WTC11 (cell line): ENCODE measurements around the gene GLS. TPM values are rescaled to one million over a fixed set of nuclear protein-coding genes. Genes with fewer than 3 reads are reported as not detected.

ENCODE experiments used
- ATAC-seq: fragments of 200-7000 bp; cut with Tn5 transposase; 2 replicates; pipeline ENCODE4 v1.10.0; 2021; ENCODE audit warnings: mild to moderate bottlenecking, moderate library complexity
- CTCF ChIA-PET: fragments of 300-600 bp; sonication (Branson Sonifier 250); formaldehyde crosslinking; loops from one replicate; lab custom pipeline; 2021; ENCODE audit warnings: antibody characterized with exemption; lab: Charles Lee
- POLR2A ChIA-PET: fragments of 350-600 bp; sonication (Branson Sonifier 250); formaldehyde crosslinking; loops from one replicate; lab custom pipeline; 2021; ENCODE audit warnings: antibody characterized with exemption; lab: Charles Lee
- DNase-seq: peaks from one replicate; pipeline ENCODE4 v3.0.0; 2021; ENCODE audit warnings: low spot score
- H3K27ac Mint-ChIP-seq: 2 replicates; pipeline ENCODE4 v1.8.0; 2021; ENCODE audit warnings: mixed read lengths
- H3K27me3 Mint-ChIP-seq: 2 replicates; pipeline ENCODE4 v1.8.0; 2021; ENCODE audit warnings: low read depth, mild to moderate bottlenecking, moderate library complexity, mixed read lengths
- H3K36me3 Mint-ChIP-seq: 2 replicates; pipeline ENCODE4 v1.8.0; 2021; ENCODE audit warnings: mixed read lengths
- H3K4me1 Mint-ChIP-seq: 2 replicates; pipeline ENCODE4 v1.8.0; 2022; ENCODE audit warnings: mixed read lengths
- H3K4me3 Mint-ChIP-seq: 2 replicates; pipeline ENCODE4 v1.8.0; 2021; ENCODE audit warnings: mild to moderate bottlenecking, moderate library complexity, mixed read lengths
- H3K9me3 Mint-ChIP-seq: 2 replicates; pipeline ENCODE4 v1.8.0; 2021; ENCODE audit warnings: mixed read lengths
- ATF1 ChIP-seq: sonication (generic); formaldehyde crosslinking; IDR thresholded peaks from 2 replicates; pipeline ENCODE4 v1.8.1; 2023; ENCODE audit warnings: mild to moderate bottlenecking, moderate library complexity, missing genetic modification reagents
- CBFB ChIP-seq: sonication (generic); formaldehyde crosslinking; IDR thresholded peaks from 2 replicates; pipeline ENCODE4 v1.8.1; 2022; ENCODE audit warnings: mild to moderate bottlenecking, low read depth, missing genetic modification reagents
- ELF4 ChIP-seq: sonication (generic); formaldehyde crosslinking; IDR thresholded peaks from 2 replicates; pipeline ENCODE4 v1.8.1; 2022; ENCODE audit warnings: low read depth, mild to moderate bottlenecking, moderate library complexity, missing genetic modification reagents
- GRHL2 ChIP-seq: fragments of 250-450 bp; sonication (Bioruptor Pico); IDR thresholded peaks from 2 replicates; pipeline ENCODE4 v1.8.0; 2022; ENCODE audit warnings: mild to moderate bottlenecking, moderate library complexity; ENCODE audit not compliant: insufficient replicate concordance, severe bottlenecking
- HMGA2 ChIP-seq: fragments of 250-450 bp; sonication (Bioruptor Pico); IDR thresholded peaks from 2 replicates; pipeline ENCODE4 v1.4.0; 2021; ENCODE audit warnings: mild to moderate bottlenecking, moderate library complexity
- NFYB ChIP-seq: sonication (generic); formaldehyde crosslinking; conservative IDR thresholded peaks from 2 replicates; pipeline ENCODE4 v1.8.0; 2022; ENCODE audit warnings: low read depth, missing genetic modification reagents
- NR2C2 ChIP-seq: sonication (generic); formaldehyde crosslinking; IDR thresholded peaks from 2 replicates; pipeline ENCODE4 v1.8.0; 2022; ENCODE audit warnings: mild to moderate bottlenecking, missing genetic modification reagents
- OVOL2 ChIP-seq: fragments of 250-450 bp; sonication (Bioruptor Pico); IDR thresholded peaks from 2 replicates; pipeline ENCODE4 v1.9.0; 2021; ENCODE audit warnings: mild to moderate bottlenecking, borderline replicate concordance
- PREB ChIP-seq: sonication (generic); formaldehyde crosslinking; IDR thresholded peaks from 2 replicates; pipeline ENCODE4 v1.8.1; 2022; ENCODE audit warnings: mild to moderate bottlenecking, missing genetic modification reagents, moderate library complexity, borderline replicate concordance
- SMAD3 ChIP-seq: sonication (generic); formaldehyde crosslinking; IDR thresholded peaks from 2 replicates; pipeline ENCODE4 v1.8.0; 2022; ENCODE audit warnings: missing genetic modification reagents, mild to moderate bottlenecking, borderline replicate concordance
- SMAD4 ChIP-seq: sonication (generic); formaldehyde crosslinking; IDR thresholded peaks from 2 replicates; pipeline ENCODE4 v1.8.0; 2022; ENCODE audit warnings: mild to moderate bottlenecking, missing genetic modification reagents
- USF2 ChIP-seq: sonication (generic); formaldehyde crosslinking; IDR thresholded peaks from 2 replicates; pipeline ENCODE4 v1.8.1; 2023; ENCODE audit warnings: mild to moderate bottlenecking, missing genetic modification reagents, moderate library complexity
- ZBTB43 ChIP-seq: sonication (generic); formaldehyde crosslinking; IDR thresholded peaks from 2 replicates; pipeline ENCODE4 v1.8.1; 2023; ENCODE audit warnings: mild to moderate bottlenecking, missing genetic modification reagents
- ZNF121 ChIP-seq: sonication (generic); formaldehyde crosslinking; IDR thresholded peaks from 2 replicates; pipeline ENCODE4 v1.8.0; 2023; ENCODE audit warnings: missing genetic modification reagents
- ZNF263 ChIP-seq: sonication (generic); formaldehyde crosslinking; IDR thresholded peaks from 2 replicates; pipeline ENCODE4 v1.8.1; 2022; ENCODE audit warnings: low read depth, mild to moderate bottlenecking, moderate library complexity, missing genetic modification reagents
- total RNA-seq: library from RNA; stranded (reverse); gene quantifications from 3 replicates; pipeline ENCODE4 v1.2.3, GENCODE V29; 2021
- TF ChIP-seq, protein P1 (sequence below): sonication (generic); formaldehyde crosslinking; IDR thresholded peaks from 2 replicates; pipeline ENCODE4 v1.8.0; 2022; ENCODE audit warnings: mild to moderate bottlenecking, missing genetic modification reagents
- TF ChIP-seq, protein P2 (sequence below): sonication (generic); formaldehyde crosslinking; IDR thresholded peaks from 2 replicates; pipeline ENCODE4 v1.8.1; 2023; ENCODE audit warnings: mild to moderate bottlenecking, missing genetic modification reagents
- TF ChIP-seq, protein P3 (sequence below): sonication (generic); formaldehyde crosslinking; IDR thresholded peaks from 2 replicates; pipeline ENCODE4 v1.8.1; 2022; ENCODE audit warnings: missing genetic modification reagents, borderline replicate concordance

Gene GLS
- total RNA-seq, 1 experiment from 2014 or later, result 115 TPM

DNA sequence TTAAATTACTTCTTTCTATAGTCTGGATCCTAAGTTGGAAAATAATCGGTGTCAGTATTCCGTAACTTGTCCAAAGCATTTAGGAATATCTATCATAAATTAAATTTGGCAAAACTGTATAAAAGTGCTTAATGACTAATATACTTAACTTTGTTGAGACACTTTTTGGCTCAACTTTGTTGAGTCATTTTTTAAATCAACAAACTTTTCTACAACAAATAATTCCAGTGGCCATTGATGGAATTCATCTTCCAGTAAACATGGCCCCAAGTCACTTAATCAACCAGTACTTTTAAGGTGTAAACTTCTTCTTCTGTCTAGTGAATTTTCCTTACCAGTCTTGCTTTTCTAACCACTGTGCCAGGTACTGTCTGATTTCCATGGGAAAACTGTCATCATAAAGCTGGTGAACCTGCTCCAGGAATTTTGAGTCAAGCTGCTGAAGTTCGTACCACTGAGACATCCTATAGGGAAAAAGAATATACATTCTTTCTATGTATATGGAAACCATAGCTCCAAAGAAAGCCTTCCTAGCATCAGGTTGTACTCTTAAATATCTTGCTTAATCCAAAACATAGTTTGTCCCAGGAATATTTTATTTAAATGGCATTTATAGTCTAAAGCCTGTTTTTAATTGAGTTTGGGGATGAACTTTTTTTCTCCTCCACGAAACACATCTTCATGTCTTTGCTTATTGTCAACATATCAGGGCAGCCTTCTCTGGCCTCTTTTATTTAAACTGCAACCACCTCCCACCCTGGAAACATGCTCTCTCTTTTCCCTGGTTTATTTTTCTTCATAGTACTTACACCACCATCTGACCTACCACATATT is 129.1 kb downstream of the GLS start:
- Mint-ChIP-seq H3K9me3 (no peaks in the 10 kb centered on the region), H3K4me1 (no peaks in the 10 kb centered on the region), H3K27me3 (no peaks in the 10 kb centered on the region), H3K27ac (no peak overlapping the region), H3K4me3 (no peak overlapping the region)
- ChIA-PET POLR2A (no interaction called here), CTCF (no interaction called here)
- no peak for DNase-seq
- TF ChIP-seq GRHL2 (CRISPR knock-in tag) (no peak), PREB (CRISPR knock-in tag) (no peak), ELF4 (no peak), ATF1 (no peak), HMGA2 (CRISPR knock-in tag) (no peak), ZBTB43 (CRISPR knock-in tag) (no peak), ZNF263 (CRISPR knock-in tag) (no peak), NR2C2 (CRISPR knock-in tag) (no peak)
- TF ChIP-seq, protein P1, sequence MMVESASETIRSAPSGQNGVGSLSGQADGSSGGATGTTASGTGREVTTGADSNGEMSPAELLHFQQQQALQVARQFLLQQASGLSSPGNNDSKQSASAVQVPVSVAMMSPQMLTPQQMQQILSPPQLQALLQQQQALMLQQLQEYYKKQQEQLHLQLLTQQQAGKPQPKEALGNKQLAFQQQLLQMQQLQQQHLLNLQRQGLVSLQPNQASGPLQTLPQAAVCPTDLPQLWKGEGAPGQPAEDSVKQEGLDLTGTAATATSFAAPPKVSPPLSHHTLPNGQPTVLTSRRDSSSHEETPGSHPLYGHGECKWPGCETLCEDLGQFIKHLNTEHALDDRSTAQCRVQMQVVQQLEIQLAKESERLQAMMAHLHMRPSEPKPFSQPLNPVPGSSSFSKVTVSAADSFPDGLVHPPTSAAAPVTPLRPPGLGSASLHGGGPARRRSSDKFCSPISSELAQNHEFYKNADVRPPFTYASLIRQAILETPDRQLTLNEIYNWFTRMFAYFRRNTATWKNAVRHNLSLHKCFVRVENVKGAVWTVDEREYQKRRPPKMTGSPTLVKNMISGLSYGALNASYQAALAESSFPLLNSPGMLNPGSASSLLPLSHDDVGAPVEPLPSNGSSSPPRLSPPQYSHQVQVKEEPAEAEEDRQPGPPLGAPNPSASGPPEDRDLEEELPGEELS (CRISPR knock-in tag), result no peak
- TF ChIP-seq, protein P2, sequence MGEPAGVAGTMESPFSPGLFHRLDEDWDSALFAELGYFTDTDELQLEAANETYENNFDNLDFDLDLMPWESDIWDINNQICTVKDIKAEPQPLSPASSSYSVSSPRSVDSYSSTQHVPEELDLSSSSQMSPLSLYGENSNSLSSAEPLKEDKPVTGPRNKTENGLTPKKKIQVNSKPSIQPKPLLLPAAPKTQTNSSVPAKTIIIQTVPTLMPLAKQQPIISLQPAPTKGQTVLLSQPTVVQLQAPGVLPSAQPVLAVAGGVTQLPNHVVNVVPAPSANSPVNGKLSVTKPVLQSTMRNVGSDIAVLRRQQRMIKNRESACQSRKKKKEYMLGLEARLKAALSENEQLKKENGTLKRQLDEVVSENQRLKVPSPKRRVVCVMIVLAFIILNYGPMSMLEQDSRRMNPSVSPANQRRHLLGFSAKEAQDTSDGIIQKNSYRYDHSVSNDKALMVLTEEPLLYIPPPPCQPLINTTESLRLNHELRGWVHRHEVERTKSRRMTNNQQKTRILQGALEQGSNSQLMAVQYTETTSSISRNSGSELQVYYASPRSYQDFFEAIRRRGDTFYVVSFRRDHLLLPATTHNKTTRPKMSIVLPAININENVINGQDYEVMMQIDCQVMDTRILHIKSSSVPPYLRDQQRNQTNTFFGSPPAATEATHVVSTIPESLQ (CRISPR knock-in tag), result no peak
- TF ChIP-seq, all 79 proteins: peak for 0
- ATAC-seq, result no peak
- peaks cover 37% of the 10 kb centered on the region for H3K36me3 Mint-ChIP-seq

- H3K27me3 Mint-ChIP-seq, result no peaks in the 10 kb centered on the region
- DNase-seq (no peak), ATAC-seq (no peak)
- no peak overlapping the region for H3K27ac Mint-ChIP-seq
- no peak for TF ChIP-seq ZNF121 (CRISPR knock-in tag)
- H3K9me3 Mint-ChIP-seq, result no peaks in the 10 kb centered on the region; the same call in 1 of the 2 replicates
- ChIA-PET CTCF (interaction anchor here (1.0 kb wide), 1 partner anchor 160 kb away, joined by 3 read pairs; no protein-coding TSS in a partner anchor), POLR2A (no interaction called here)
- H3K4me3 Mint-ChIP-seq, result no peak overlapping the region
- no peaks in the 10 kb centered on the region for H3K4me1 Mint-ChIP-seq
- peaks cover 28% of the 10 kb centered on the region for H3K36me3 Mint-ChIP-seq
Measured at GRCh38 chr2:191010887-191011885, 130.6 kb downstream of the GLS start.

DNA sequence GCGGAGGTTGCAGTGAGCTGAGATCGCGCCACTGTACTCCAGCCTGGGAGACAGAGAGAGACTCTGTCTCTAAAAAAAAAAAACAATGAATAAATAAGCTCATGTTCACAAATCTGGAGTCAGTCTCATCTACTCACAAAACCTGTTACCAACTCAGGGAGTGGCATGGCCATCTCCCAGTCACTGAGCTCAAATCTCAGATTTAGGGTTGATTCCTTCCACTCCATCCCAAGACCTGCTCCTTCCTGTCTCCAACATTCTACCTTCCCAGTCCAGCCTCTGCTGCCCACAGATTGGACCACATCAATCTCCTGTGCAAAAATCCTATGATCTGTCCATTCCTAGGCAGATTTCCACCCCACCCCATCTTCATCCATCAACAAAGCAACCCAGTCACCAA is 131.7 kb downstream of the GLS start:
- no peaks in the 10 kb centered on the region; the same call in 1 of the 2 replicates for H3K27me3 Mint-ChIP-seq
- no peak overlapping the region for H3K4me3 Mint-ChIP-seq
- H3K27ac Mint-ChIP-seq, result no peak overlapping the region
- ATAC-seq (no peak), DNase-seq (no peak)
- H3K4me1 Mint-ChIP-seq, result no peaks in the 10 kb centered on the region
- H3K9me3 Mint-ChIP-seq, result no peaks in the 10 kb centered on the region; the same call in 1 of the 2 replicates
- POLR2A ChIA-PET, result no interaction called here
- H3K36me3 Mint-ChIP-seq, result peaks cover 17% of the 10 kb centered on the region
- CTCF ChIA-PET, result interaction anchor here (0.9 to 1.0 kb wide), 2 partner anchors 62 to 161 kb away, joined by 3 read pairs; no protein-coding TSS in a partner anchor
- no peak for TF ChIP-seq SMAD4 (CRISPR knock-in tag)
- TF ChIP-seq CBFB (CRISPR knock-in tag), result no peak
- TF ChIP-seq NFYB, result no peak
- TF ChIP-seq USF2 (CRISPR knock-in tag), result no peak
- TF ChIP-seq OVOL2 (CRISPR knock-in tag), result no peak
- no peak for TF ChIP-seq SMAD3 (CRISPR knock-in tag)
- TF ChIP-seq, protein P3, sequence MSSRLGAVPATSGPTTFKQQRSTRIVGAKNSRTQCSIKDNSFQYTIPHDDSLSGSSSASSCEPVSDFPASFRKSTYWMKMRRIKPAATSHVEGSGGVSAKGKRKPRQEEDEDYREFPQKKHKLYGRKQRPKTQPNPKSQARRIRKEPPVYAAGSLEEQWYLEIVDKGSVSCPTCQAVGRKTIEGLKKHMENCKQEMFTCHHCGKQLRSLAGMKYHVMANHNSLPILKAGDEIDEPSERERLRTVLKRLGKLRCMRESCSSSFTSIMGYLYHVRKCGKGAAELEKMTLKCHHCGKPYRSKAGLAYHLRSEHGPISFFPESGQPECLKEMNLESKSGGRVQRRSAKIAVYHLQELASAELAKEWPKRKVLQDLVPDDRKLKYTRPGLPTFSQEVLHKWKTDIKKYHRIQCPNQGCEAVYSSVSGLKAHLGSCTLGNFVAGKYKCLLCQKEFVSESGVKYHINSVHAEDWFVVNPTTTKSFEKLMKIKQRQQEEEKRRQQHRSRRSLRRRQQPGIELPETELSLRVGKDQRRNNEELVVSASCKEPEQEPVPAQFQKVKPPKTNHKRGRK (CRISPR knock-in tag), result no peak
